ENCODE measurements around the gene APBB2.
A peak's percentile ranks its signal among the peaks of the same experiment; 100 is the strongest.

The APBB2 gene

GRCh38 chr4:40881096-40881495 is 333.2 kb downstream of the APBB2 start:
- no peak for DNase-seq

DNA sequence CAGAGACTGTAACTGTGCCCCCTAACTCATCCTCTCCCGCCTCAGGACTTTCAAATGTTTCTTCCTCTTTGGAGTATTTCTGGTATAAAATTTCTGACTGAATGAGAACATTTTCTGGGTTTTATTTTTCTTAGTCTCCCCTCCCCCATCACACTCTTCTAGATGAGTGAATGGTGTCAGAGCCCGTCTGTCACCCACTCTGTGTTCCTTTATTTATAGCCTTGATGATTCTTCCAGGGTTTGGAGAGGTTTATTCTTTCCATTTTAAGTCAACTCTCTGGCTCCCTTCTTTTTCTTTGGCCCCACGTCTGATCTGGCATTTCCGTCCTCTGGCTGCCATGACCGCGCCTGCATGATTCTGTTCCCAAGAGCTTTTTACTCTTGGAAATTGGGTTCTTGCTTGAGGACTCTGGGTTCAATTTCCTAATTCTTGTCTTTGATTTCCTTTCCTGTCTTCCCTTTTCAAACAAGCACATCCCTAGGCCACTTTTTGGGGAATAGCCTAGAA is 335.7 kb downstream of the APBB2 start:
- DNase-seq: no peak

- DNase-seq: no peak
Measured at GRCh38 chr4:40877081-40877480, 337.3 kb downstream of the APBB2 start.

DNA sequence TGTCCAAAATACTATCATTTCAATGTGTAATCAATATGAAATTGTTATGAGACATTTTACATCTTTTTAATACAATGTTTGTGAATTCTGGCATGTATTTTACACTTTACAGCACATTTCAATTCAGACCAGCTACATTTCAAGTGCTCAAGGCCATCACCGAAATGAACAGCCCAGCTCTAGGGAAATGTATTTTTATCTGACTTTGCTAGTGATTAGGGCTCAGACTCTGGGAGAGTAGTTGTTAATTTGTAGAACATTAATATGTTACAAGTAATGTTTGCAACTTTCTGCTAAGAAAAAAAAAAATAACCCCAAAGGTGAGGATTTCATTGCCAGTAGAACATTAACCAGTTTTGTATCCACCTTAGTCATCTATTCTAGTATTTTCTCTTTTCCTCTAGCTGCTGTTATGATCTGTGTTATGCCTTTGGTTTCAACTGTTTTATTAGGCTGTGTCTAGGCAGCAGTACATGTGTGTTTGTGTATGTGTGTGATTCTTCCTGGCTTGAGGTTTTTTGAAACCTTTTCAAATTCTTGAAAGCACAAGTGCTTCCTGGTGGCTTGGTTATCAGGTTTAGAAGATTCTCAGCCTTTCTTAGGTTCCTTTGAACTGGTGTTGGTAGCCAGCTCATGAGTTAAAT is 338.7 kb downstream of the APBB2 start:
- no peak for DNase-seq

- DNase-seq: no peak
Measured at GRCh38 chr4:40874901-40875300, 339.4 kb downstream of the APBB2 start.

DNA sequence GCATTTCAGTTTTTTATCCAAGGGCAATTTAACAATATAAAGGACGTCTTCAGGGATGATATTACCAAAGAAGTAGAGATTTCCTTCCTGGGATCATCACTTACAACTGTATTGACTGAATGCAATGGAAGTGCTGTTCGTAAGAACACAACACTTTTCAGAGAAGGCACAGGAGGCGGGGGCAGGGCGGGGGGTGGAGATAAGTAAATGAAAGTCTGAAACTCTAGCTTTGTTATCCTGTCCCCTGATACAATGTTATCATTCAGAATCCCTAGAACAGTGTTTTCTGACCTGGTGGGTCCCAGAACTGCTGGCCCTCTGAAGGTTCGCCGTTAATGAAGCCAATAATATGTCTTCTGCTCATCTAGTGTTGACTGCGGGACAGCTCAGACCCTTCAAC is 340.0 kb downstream of the APBB2 start:
- no peak for DNase-seq

- no peak for DNase-seq
Measured at GRCh38 chr4:40871695-40872250, 342.6 kb downstream of the APBB2 start.

GRCh38 chr4:40870150-40870549 is 344.2 kb downstream of the APBB2 start:
- DNase-seq: no peak

DNA sequence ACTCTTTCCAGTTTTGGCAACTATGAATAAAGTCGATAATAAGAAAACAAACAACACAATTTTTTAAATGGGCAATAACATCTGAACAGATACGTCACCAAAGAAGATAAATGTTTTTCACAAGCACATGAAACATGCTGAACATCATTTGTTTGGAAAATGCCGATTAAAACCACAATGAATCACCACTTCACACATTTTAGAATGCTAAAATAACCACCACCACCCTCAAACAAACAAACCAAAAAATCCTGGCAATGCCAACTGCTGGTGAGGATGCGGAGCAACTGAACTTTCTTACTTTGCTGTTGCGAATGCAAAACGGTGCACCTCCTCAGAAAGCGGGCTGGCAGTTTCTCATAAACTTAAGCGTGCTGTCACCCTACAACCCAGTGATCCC is 348.6 kb downstream of the APBB2 start:
- no peak for DNase-seq

GRCh38 chr4:40864531-40864930 is 349.8 kb downstream of the APBB2 start:
- no peak for DNase-seq

- DNase-seq: no peak
Measured at GRCh38 chr4:40858962-40859361, 355.4 kb downstream of the APBB2 start.

DNA sequence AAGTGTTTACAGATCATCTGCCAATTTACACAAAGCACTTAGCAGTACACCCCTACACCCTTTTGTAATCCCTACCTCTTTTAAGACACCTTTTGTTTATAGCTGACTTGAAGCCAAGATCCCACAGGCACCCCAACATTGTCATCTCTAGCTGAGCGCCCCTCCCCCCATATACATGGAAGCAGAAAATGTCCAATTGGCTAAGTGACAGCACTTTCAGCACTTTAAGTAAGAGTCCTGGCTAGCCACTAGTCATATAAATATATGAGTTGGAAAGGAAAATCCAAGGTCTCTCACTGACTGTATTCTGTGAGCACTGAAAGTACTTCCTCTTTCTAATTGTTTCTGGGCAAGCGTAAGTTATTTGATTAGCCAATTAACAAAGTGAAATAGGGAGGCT is 356.4 kb downstream of the APBB2 start:
- no peak for DNase-seq

DNA sequence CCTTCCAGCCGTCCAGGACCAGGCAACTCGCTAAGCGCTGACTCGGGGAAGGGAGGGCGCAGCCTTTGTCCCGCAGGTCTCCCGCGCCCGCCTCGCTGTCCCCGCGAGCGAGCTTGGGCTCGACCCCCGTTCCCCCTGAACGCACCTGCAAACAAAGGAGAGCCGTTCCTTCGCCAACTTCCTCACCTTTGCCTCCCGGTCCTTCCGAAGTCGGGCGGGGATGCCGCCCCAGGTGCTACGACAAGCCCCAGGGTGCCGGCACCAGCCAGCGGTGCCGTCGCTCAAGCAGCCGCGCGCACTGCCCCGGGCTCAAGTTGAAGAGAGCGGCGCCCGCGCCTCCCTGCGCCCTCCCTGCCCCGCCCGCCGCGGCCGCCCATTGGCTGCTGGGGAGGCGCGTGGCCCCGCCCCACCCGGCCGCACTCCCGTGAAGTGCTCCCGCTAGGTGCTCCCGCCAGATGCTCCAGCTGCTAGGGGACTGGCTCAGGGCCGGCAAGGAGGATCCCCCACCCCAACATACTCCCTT is 357.4 kb downstream of the APBB2 start:
- DNase-seq: peak; percentile 25 to 54

DNA sequence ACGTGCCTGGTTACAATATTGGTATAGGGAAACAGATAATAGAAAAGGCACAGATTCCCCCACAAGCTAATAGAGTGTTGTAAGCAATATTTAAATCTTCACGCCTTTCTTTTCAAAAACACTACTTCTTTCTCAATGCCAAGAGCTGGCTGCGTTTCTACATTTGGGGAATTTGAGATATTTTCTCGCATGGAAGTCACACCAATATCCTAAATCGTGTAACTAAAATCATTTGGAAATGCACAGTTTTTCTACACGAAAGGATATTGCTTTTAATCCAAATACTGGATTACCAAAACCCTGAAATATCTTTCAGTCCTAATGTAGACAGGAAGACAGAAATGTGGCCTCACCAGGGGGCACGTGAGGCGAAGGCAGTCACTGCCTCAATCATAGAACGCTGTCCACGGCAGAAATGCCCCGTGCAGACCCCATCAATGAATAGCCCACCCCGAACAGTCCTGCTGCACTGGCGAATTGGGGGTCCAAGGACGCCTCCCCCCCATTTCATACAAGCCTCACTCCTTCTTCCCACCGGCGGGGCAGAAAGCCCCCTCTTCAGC is 358.0 kb downstream of the APBB2 start:
- DNase-seq: no peak

- DNase-seq: no peak
Measured at GRCh38 chr4:40850496-40850895, 363.8 kb downstream of the APBB2 start.

- DNase-seq: no peak
Measured at GRCh38 chr4:40848940-40849339, 365.4 kb downstream of the APBB2 start.

DNA sequence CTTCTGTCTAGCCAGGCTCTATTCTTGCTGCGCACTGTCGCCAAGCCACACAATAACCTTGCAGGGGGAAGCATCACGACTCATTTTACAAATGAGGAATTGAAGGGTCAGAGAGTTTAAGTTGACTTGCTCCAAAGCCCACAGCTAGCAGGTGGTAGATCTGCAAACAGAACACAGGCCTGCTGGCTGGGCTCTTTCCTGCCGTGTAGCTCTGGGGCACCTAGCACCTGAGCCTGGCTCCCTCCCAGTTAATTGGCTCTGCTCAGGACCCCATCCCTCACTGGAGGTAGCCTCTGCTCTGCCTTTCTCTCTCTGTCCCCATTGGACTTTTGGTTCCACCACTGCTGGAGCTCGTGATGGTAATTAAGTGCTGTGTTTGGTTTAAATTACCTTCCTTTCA is 366.1 kb downstream of the APBB2 start:
- no peak for DNase-seq

DNA sequence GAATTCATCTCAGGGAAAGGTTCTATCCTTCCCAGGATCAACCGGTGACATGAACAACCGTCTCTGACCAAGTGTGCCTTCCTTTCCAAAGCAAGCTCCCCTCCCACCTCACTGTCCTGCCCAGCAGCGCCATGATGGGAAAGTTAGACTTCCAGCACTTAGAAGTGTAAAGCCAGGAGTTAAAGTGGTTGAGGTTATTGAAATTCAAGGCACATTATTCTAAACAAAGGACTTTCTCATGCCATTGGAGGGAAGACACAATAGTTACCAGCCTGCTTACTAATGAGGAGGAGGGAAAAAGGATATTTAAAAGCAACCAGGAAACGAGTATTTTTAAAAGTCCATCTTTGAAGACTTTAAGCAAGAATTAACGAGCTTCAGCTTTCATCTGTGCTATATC is 367.8 kb downstream of the APBB2 start:
- no peak for DNase-seq

- no peak for DNase-seq
Measured at GRCh38 chr4:40845154-40845835, 369.0 kb downstream of the APBB2 start.

- no peak for DNase-seq
Measured at GRCh38 chr4:40844261-40844660, 370.1 kb downstream of the APBB2 start.

- DNase-seq: peak in 1 of 2 donors; percentile 34
Measured at GRCh38 chr4:40843696-40844095, 370.6 kb downstream of the APBB2 start.

DNA sequence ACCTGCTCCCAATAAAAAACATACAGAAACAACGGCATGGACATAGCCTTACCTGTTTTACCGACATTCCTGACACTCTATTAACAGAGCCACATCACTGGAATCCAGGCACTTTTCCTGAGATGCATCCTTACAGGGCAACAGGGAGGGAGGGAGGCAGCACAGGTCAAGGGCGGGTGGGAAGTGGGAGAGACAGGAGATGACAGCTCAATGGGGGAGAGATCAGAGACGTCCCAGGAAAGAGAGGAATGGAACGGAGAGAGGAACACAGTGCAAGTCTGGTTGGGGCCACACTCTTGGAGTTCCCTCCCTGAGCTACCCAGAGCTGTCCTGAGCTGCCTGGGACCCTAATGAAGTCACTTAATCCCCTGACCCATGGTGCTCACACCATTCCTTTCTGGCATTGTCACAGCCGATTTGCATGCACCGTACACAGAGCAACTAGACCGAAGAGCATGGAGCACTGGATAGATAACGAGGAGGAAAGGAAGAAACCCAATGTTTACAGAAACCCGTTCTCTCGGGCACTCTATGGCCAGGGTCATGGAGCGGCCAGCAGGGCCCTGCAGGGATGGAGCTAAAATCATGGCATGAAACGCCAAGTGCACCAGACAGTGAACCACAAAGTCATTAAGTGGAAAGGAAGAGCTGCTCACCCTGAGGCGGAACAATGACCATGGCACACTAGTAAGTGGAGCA is 371.5 kb downstream of the APBB2 start:
- no peak for DNase-seq

- no peak for DNase-seq
Measured at GRCh38 chr4:40842318-40842717, 372.0 kb downstream of the APBB2 start.
